Vagina (tissue), 2 donors: ENCODE measurements around the gene CEACAM19. TPM values are rescaled to one million over a fixed set of nuclear protein-coding genes. Genes with fewer than 3 reads are reported as not detected.
"Not testable (repeated sequence)": the region's sequence is repeated elsewhere in the genome, so short reads cannot be mapped to it uniquely, and the experiment has no call there.

Source experiments
- DNase-seq, 2 donors: peaks; one replicate each; pipeline ENCODE4 v3.0.0-alpha.2; 2017; ENCODE audit errors: extremely low spot score in 2 of 2
- H3K27ac ChIP-seq: fragments of 200-600 bp; sonication (generic); one replicate; pipeline ENCODE4 v1.5.1; 2019
- H3K27me3 ChIP-seq: fragments of 200-600 bp; sonication (generic); one replicate; pipeline ENCODE4 v1.5.1; 2019
- H3K36me3 ChIP-seq, 2 donors: fragments of 200-600 bp; sonication (generic); one replicate each; pipeline ENCODE4 v1.5.1; 2017 to 2019
- H3K4me1 ChIP-seq: fragments of 200-600 bp; sonication (generic); one replicate; pipeline ENCODE4 v1.5.1; 2019
- H3K4me3 ChIP-seq, 2 donors: fragments of 200-600 bp; sonication (generic); 1 replicate in 1 of 2; 2 replicates in 1 of 2; pipeline ENCODE4 v1.5.1; 2016 to 2019
- H3K9me3 ChIP-seq: fragments of 200-600 bp; sonication (generic); one replicate; pipeline ENCODE4 v1.5.1; 2019
- POLR2A ChIP-seq, 2 donors: fragments of 450-650 bp; IDR thresholded peaks; one replicate each; pipeline ENCODE4 v1.6.1; 2017; ENCODE audit warnings: antibody characterized with exemption in 2 of 2, mild to moderate bottlenecking in 2 of 2, moderate library complexity in 2 of 2
- POLR2AphosphoS5 ChIP-seq, 2 donors: sonication (generic); formaldehyde crosslinking; IDR thresholded peaks; one replicate each; pipeline ENCODE4 v1.9.0; 2017; ENCODE audit warnings: antibody characterized with exemption in 2 of 2, mild to moderate bottlenecking in 2 of 2, low read depth in 1 of 2; ENCODE audit not compliant: insufficient read depth in 1 of 2
- intact Hi-C: fragments of 100-400 bp; cut with DNase I; formaldehyde crosslinking; loops from one replicate; pipeline ENCODE4 v1.15.1; 2023
- total RNA-seq: library from RNA; depleted of rRNA; stranded (reverse); fragments of >200 nt; gene quantifications from one replicate; pipeline ENCODE4 v1.2.3, GENCODE V29; 2016
- TF ChIP-seq, protein P1 (sequence below), 3 experiments: fragments of 450-650 bp in 2 of 3; fragments of 200-600 bp in 1 of 3; sonication (generic) in 1 of 3; IDR thresholded peaks; one replicate each; pipeline ENCODE4 v1.5.1; 2017 to 2019; ENCODE audit warnings: antibody characterized with exemption in 3 of 3, mild to moderate bottlenecking in 2 of 3, moderate library complexity in 2 of 3

Gene CEACAM19
- total RNA-seq, 1 donor from 2014 or later, result 7.1 TPM

DNA sequence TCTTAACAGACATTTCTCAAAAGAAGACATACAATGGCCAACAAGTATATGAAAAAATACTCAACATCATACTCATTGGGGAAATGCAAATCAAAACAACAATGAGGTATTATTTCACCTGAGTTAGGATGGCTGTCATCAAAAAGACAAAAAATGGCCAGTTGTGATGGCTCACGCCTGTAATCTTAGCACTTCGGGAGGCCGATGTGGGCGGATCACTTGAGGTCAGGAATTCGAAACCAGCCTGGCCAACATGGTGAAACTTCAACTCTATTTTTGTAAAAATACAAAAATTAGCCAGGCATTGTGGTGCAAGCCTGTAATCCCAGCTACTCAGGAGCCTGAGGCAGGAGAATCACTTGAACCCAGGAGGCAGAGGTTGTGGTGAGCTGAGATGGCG is 49.7 kb downstream of the CEACAM19 start:
- no peak for DNase-seq
- Histone ChIP-seq H3K27ac (no peak overlapping the region), H3K4me3 (no peak overlapping the region), H3K4me1 (peaks cover 31% of the 10 kb centered on the region), H3K27me3 (no peaks in the 10 kb centered on the region), H3K36me3 (no peaks in the 10 kb centered on the region), H3K9me3 (no peaks in the 10 kb centered on the region)
- no peak for TF ChIP-seq POLR2AphosphoS5 (IDR thresholded peaks at IDR 0.05; ENCODE audit: insufficient read depth in 1 of 2, low read depth in 1 of 2)
- TF ChIP-seq, protein P1, sequence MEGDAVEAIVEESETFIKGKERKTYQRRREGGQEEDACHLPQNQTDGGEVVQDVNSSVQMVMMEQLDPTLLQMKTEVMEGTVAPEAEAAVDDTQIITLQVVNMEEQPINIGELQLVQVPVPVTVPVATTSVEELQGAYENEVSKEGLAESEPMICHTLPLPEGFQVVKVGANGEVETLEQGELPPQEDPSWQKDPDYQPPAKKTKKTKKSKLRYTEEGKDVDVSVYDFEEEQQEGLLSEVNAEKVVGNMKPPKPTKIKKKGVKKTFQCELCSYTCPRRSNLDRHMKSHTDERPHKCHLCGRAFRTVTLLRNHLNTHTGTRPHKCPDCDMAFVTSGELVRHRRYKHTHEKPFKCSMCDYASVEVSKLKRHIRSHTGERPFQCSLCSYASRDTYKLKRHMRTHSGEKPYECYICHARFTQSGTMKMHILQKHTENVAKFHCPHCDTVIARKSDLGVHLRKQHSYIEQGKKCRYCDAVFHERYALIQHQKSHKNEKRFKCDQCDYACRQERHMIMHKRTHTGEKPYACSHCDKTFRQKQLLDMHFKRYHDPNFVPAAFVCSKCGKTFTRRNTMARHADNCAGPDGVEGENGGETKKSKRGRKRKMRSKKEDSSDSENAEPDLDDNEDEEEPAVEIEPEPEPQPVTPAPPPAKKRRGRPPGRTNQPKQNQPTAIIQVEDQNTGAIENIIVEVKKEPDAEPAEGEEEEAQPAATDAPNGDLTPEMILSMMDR (IDR thresholded peaks at IDR 0.05), result no peak
- TF ChIP-seq POLR2A (IDR thresholded peaks at IDR 0.05), result no peak
- intact Hi-C loops, result loop anchor here (5.0 to 10.0 kb wide), 2 partner anchors 36 to 124 kb away; partner anchors contain the start of gene NECTIN2

DNA sequence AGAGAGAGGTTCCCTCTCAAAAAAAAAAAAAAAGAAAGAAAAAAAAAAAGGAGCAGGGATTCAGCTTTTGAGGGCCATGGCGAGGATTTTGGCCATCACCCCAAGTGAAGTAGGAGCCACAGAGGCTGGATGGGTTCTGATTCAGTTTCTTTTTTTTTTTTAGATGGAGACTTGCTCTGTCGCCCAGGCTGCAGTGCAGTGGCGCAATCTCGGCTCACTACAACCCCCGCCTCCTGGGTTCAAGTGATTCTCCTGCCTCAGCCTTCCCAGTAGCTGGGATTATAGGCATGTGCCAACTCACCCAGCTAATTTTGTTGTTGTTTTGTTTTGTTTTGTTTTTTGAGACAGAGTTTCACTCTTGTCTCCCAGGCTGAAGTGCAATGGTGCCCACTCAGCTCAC is 50.1 kb downstream of the CEACAM19 start:
- H3K4me3 ChIP-seq, H3K36me3 ChIP-seq, H3K27me3 ChIP-seq, H3K27ac ChIP-seq, DNase-seq, H3K9me3 ChIP-seq: not testable (repeated sequence)
- peaks cover 31% of the 10 kb centered on the region for H3K4me1 ChIP-seq
- intact Hi-C loops, result loop anchor here (5.0 to 10.0 kb wide), 2 partner anchors 36 to 123 kb away; partner anchors contain the start of gene NECTIN2

- no peaks in the 10 kb centered on the region for H3K36me3 ChIP-seq
- no peaks in the 10 kb centered on the region for H3K27me3 ChIP-seq
- H3K4me1 ChIP-seq, result peaks cover 30% of the 10 kb centered on the region
- peak overlapping the region; percentile 6 for H3K27ac ChIP-seq
- no peak overlapping the region for H3K4me3 ChIP-seq
- TF ChIP-seq, protein P1 (IDR thresholded peaks at IDR 0.05), result no peak
- no peak for TF ChIP-seq POLR2AphosphoS5 (IDR thresholded peaks at IDR 0.05; ENCODE audit: insufficient read depth in 1 of 2, low read depth in 1 of 2)
- no peak for TF ChIP-seq POLR2A (IDR thresholded peaks at IDR 0.05)
- no peak for DNase-seq
- intact Hi-C loops, result loop anchor here (5.0 to 10.0 kb wide), 2 partner anchors 35 to 122 kb away; partner anchors contain the start of gene NECTIN2
- no peaks in the 10 kb centered on the region for H3K9me3 ChIP-seq
These were observed 51.1 kb downstream of the CEACAM19 start for GRCh38 chr19:44722131-44723121.

GRCh38 chr19:44723299-44723951 is 52.1 kb downstream of the CEACAM19 start:
- Histone ChIP-seq H3K9me3 (no peaks in the 10 kb centered on the region), H3K4me1 (peaks cover 20% of the 10 kb centered on the region), H3K27ac (no peak overlapping the region), H3K27me3 (no peaks in the 10 kb centered on the region), H3K4me3 (no peak overlapping the region), H3K36me3 (no peaks in the 10 kb centered on the region)
- DNase-seq, result no peak
- intact Hi-C loops, result loop anchor here (5.0 to 10.0 kb wide), 2 partner anchors 34 to 121 kb away; partner anchors contain the start of gene NECTIN2
- TF ChIP-seq POLR2AphosphoS5 (IDR thresholded peaks at IDR 0.05; ENCODE audit: insufficient read depth in 1 of 2, low read depth in 1 of 2), result no peak
- no peak for TF ChIP-seq POLR2A (IDR thresholded peaks at IDR 0.05)
- TF ChIP-seq, protein P1 (IDR thresholded peaks at IDR 0.05), result no peak

DNA sequence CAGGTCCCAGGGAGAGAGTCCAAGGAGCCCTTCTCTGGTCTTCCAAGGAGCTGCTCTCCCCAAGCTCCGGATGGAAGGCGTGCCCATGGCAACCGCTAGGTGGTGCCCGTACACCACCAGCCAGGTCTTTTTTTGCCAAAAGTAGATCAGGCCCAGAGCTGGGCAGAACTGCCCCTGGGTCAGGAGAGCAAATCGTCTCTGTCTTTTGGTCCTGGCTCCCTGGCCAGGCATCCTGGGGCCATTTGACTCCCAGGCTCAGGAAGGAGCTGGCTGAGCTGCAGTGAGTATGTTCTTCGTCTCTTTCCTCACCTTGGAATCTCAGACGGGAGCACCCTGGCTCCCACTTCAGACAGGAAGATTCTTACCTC is 52.7 kb downstream of the CEACAM19 start:
- intact Hi-C loops, result loop anchor here (2.0 to 10.0 kb wide), 3 partner anchors 33 to 121 kb away; partner anchors contain the start of gene NECTIN2
- Histone ChIP-seq H3K9me3 (no peaks in the 10 kb centered on the region), H3K4me1 (peaks cover 15% of the 10 kb centered on the region), H3K27ac (no peak overlapping the region), H3K36me3 (no peaks in the 10 kb centered on the region), H3K27me3 (no peaks in the 10 kb centered on the region), H3K4me3 (no peak overlapping the region)
- no peak for DNase-seq
- TF ChIP-seq POLR2AphosphoS5 (IDR thresholded peaks at IDR 0.05; ENCODE audit: insufficient read depth in 1 of 2, low read depth in 1 of 2) (peak; percentile 30 to 50), POLR2A (IDR thresholded peaks at IDR 0.05) (no peak)
- TF ChIP-seq, protein P1 (IDR thresholded peaks at IDR 0.05), result peak; percentile 82 to 98 (median 97)
